C1 segment of cervical spinal cord (tissue), 14 donors: ENCODE results near the gene PEX11B.

Experiments
- DNase-seq, 14 donors: peaks; one replicate each; lab custom pipeline; 2025; lab: John Stamatoyannopoulos, UW

The PEX11B gene

DNA sequence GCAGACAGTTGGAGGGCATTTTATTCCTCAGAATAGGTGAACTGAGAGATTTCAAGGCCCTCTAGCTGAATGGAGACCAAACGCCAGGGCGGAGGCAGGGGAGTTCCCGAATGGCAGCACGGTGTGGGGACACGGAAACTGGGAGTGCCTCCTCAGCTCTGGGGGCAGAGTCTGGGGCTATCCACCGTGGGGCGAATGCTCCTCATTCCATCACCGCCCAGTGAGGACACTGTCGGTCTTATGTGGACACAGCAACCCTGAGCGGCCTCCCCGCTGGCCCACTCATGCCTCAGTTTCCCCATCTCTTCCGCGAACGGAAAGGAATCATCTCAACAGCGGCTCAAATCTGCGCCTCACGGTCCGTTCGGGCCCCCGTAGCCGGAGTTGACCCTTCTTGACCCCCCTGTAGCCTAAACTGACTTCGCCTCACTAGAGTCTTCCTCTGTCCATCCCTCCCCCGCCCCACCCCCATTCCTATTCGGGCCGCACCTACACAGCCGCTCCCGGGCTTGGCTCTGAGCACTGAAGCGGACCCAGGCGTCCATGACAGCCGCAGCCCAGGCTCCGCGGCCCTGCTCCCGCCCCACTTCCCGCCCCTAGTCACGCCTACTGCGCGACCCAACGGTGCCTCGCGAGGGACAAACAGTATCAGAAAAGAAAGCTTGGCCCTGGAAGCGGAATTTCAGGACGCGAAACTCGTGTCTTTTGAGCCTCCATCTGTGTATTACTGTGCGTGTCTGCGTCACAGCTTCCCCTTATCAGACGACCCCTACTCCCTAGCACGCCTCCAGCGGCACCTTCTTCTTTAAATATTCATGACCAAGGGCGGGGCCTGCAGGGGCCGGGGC, at the start of gene PEX11B:
PEX11B (minus strand) TSS at position 574 of the 848 bp plus-strand sequence; CDS start at position 545, 29 bp downstream.
- peak; percentile 81 to 97 (median 90) for DNase-seq

DNA sequence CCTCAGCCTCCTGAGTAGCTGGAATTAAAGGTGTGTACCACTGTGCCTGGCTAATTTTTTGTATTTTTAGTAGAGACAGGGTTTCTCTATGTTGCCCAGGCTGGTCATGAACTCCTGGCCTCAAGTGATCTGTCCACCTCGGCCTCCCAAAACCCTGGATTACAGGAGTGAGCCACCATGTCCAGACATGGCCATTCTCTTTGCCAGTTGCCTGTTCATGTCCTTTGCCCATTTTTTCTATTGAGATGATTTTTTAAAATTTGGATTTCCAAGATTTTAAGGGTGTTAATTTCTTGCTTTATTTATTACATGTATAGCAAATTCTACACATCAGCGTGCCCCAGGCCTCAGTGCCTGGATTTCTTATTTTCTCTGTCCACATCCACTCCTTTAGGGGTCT, 48.8 kb upstream of the PEX11B start:
- no peak for DNase-seq

GRCh38 chr1:145965119-145965744, 46.7 kb upstream of the PEX11B start:
- DNase-seq = no peak

DNA sequence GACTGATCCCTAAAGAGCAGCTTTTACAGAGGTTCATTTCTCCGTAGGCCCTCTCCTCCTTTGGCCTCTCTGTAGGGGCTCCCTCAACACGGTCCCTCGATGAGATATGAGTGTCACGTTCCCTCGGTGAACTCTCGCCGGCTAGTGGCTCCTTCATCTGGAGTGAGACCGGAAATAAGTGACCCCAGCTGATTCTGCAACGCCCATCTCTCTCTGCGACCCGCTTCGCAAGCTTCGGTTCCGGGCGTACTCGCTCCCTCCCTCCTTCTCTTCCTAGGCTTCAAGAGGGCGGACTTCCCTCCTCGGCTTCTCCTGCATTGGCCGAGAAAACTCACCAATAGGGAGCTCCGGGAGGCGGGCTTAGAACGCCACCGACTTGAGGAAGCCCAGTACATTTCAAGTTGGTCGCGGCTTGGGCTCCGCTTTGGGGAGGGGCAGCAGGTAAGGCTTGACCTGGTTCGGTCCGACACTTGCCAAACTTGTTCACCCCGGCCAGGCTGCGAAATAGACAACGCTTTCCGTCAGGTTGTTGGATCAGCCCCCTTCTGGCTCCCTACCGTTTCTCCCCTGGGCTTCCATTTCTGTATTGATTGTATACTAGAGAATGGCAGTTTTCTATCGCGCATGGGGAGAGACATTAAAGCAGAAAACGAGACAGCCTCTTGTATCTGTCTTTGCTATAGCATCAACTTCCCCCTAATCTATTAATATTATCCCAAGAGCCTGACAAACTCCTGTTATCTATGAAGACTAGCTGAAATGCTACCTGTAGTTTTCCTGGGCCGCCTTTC, 46.0 kb upstream of the PEX11B start, which contains the start of the genes ANKRD34A and POLR3GL:
ANKRD34A (minus strand) TSS at position 248 of the 791 bp plus-strand sequence. CDS start 2,816 bp downstream, outside the sequence.
POLR3GL (plus strand) TSS at position 363 of the 791 bp plus-strand sequence. CDS start 10,176 bp downstream, outside the sequence.
- DNase-seq = peak; percentile 69 to 98 (median 89)

DNA sequence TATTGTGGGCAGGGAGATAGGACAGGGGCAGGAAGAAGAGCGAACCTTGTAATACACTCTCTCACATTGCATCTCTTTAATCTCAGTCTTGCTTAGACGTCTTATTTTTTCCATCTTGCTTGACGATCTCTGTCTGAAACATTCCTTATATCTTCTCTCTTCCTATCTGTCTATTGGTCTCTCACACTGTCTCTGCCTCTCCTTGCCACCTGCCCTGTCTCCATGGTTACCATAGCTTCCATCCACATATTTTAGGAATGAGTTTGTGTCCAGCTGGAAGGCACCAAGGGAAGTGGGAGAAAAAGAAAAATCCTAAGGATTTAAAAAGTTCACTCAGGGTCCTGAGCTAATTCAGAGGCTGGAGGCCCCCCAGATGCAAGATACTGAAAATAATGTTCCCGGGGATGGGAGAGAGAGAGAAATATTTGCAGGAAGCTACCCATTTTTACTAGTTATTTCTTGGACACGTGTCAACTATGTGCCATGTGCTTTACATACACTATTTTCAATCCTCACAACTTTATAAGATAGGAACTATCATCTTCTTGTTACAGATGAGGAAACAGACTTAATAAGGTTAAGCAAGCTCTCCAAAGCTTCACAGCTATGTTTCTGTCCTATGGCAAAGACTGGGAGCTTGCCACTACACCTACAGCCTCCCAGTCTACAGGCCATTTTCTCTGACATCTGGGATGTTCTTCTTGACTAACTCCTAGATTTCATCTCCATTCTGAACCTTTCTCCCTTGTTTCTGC, 44.9 kb upstream of the PEX11B start:
- peak in 1 of 14 donors; percentile 81 for DNase-seq

DNA sequence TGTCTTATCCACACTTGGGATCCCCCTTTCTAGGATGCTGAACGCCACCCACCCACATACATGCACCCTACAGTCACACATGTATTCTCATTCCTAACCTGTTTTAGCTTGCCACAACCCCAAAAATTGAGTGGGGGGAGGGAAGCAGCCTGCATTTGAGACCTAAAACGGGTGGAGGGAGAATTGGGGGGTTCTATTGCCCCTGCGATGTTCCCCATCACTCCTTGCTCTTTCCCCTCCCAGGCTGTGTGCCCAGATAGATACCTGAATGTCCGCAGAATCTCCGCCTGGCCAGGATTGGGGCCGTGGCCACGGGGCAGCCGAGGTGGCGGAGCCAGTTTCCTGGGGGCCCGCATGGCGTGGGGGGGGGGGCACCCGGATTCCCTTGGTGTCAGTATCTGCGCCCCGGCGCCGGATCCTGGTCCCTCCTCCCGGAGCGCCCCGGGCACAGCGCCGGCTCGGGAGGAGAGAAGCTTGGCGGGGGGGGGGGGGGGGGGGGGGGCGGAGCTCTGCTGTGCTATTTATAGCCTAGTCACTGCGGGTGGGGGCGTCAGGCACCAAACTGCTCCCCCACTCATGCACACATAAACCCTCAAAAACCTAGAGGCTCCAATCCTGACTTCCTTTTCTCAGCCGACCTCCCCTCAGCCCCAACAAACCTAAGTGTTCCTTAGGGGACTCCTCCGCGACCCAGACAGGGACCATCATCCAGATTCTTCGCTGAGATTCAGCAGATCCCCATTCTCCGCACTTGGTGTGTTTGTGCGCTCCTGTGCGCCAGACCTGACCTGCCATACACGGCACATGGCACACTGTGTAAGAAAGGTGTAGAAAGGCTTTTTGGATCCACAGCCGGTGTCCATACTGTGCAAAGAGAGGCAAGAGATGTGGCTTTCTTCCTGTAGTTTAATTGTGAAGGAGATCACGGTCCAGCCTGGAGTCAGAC, 43.9 kb upstream of the PEX11B start:
- peak in 12 of 14 donors; percentile 42 to 88 (median 66) for DNase-seq

DNA sequence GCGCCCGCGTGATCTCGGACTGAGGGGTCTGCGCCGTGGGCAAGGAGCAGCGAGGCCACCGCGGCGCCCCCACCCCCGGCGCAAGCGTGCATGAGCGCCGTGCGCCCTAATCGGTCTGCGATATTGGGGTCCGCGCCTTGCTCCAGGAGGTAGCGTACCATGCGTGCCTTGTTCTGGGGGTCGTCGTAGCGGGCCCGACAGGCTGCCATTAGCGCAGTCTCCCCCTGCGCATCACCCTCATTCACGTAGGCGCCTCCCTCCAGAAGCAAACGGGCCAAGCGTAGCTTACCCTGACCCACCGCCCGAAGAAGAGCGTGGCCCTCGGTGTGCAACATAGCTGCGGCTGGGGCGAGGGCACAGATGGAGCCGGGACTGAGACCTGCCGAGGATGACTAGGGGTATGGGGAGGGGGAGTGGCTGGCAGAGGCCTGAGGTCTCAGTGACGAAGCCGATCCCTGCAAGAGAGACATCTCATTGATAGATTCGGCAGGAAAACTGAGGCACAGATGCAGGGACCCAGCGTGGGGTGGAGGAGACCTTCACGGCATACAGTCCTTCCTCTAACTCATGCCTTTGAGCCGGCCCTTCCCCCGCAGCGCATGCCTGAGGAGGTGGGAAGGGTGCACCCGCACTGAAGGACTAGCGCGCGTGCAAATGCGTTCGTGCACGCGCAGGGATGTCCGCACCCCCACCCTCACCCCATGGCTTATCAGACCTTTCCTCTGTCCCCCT, 43.1 kb upstream of the PEX11B start:
- DNase-seq = peak in 8 of 14 donors; percentile 32 to 76 (median 46)

GRCh38 chr1:145961109-145961424, 42.5 kb upstream of the PEX11B start:
- DNase-seq = peak in 1 of 14 donors; percentile 53

DNA sequence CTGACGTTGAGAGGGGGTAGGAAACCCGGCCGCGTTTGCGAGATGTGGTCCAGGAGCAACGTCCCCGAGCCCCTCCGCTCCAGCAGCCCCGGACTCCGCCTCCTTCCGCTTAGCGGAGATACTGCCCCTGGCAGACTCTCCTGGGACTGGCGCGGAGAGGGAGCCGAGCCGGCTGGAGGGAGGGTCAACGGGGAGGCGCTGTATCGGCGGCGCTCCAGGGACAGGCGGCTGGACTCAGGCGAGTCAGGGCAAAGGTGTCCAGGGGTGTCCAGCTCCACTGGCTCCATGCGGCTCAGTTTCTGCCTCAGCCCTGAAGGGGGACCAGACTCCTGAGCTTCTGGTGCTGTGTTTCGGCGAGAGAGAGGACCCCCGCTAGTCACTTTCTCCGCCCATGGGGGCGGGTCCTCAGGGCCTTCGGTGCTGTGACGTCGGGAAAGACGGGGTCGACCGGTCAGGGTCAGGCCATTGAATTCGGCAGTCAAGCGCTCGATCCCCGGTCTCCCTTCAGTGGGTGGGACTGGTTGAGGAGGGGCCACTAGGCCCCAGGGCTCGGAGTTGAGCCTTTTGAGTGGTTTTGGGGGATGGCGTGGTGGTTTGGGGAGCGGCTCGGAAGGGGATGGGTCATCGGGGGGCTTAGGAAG, 42.1 kb upstream of the PEX11B start:
- peak in 12 of 14 donors; percentile 25 to 83 (median 69) for DNase-seq

DNA sequence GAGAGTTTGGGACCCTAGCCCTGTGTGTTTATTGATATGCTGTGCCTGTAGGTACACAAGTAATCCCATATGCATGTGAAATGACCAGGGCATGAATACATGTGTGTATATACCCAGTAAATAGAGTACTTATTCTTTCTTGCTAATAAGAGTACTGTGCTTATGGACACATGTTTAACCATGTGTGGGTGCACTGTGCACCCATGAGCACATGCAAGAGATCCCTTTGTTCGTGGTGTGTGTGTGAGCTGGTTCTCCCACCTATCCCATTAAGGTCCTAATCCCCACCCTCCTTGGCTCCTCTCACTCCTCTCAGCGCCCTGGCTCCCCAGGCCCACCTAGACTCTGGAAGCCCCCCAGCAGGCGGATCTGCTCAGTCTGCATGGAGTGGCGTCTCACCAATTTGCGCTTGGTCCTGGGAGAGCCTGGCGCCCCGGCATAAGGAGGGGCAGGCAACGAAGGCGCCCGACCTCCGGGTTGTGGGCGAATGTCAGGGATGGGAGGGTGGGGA, 41.5 kb upstream of the PEX11B start:
- DNase-seq = peak in 2 of 14 donors; percentile 35 to 50

GRCh38 chr1:145959333-145959732, 40.8 kb upstream of the PEX11B start:
- DNase-seq = peak in 1 of 14 donors; percentile 34

DNA sequence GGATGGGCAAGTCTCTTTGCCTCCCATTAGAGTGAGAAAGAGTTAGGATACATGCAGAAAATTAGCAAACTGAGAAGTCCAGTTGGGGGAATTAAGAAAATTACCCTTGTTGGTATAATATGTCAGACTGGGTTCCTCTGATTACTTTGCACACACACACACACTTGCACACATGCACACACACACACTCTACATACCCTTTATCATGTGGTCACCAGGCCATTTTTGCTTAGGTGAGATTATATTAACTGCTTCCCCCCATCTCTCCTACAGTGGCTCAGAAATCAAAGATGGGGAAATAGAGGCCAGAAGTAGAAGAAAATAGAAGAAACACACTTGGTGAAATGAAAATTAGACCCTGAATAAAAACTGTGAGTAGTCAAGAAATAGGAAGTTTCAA, 40.2 kb upstream of the PEX11B start:
- DNase-seq = no peak

GRCh38 chr1:145957443-145958319, 39.2 kb upstream of the PEX11B start, which contains the start of gene LIX1L:
Gene LIX1L, minus strand, starts transcription at chr1:145958017. Its CDS starts 90 bp downstream, at chr1:145957927.
- DNase-seq = peak; percentile 63 to 97 (median 92)

GRCh38 chr1:145956781-145957442, 38.4 kb upstream of the PEX11B start:
- peak in 3 of 14 donors; percentile 9 to 38 (median 22) for DNase-seq

DNA sequence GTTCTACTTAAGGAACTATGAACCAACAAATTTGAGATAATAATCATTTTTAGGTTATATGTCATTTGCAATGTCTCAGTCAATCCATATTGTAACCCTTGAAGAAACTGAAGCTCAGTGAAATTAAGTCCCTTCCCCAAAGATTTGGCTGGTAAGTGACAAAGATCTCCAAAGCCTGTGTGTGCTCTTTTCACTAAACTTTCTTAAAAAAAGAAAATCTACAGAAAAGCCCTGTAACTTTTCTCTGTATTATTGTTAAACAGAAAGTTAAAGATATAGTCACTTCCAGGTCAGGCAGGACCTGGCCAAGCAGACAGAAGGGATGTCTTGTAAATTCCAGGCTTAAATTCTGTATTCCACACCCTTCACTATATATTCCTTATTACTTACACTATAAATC, 37.8 kb upstream of the PEX11B start:
- no peak for DNase-seq

DNA sequence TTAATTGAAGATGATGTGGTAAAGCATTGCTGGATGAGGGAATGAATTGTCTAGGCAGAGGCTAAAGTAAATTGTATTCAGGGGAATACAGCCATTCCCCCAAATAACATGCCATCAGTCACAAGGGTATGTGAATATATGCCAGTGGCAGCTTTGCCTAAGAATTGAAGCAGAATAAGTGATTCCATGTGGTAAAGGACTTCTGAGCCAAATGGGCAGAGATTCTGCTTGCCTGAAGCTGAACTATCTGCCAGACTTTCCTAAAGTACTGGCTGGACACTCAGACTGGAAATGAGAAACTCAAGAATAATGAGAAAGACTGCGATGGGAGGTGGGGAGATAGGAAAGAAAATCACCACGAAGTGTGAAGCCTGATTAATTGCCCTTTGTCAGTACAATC, 36.9 kb upstream of the PEX11B start:
- peak in 4 of 14 donors; percentile 2 to 29 (median 11) for DNase-seq

DNA sequence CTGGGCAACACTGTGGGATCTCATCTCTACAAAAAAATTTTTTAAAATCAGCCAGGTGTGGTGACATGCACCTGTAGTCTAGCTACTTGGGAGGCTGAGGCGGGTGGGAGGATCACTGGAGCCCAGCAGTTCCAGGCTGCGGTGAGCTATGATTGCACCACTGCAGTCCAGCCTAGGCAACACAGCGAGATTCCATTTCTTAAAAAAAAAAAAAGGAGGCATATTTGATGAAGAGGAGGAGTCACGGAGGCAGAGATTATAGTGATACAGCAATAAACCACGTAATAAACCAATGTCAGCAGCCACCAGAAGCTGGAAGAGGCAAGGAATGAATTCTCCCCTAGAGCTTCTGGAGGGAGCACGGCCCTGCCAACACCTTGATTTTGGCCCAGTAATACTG, 35.3 kb upstream of the PEX11B start:
- DNase-seq = no peak
